ENCODE measurements around the gene KAT2B. TPM values are rescaled to one million over a fixed set of nuclear protein-coding genes. Genes with fewer than 3 reads are reported as not detected.
"Not testable (repeated sequence)": the region's sequence is repeated elsewhere in the genome, so short reads cannot be mapped to it uniquely, and the experiment has no call there.

KAT2B gene
- total RNA-seq, 1 donor from 2014 or later, result 3.6 TPM

GRCh38 chr3:20013396-20013795 lies 26.9 kb upstream of the KAT2B start:
- DNase-seq (ENCODE audit: low read depth), result no peak
- TF ChIP-seq CTCF (conservative IDR thresholded peaks at IDR 0.05; ENCODE audit: low read depth, low read length), result no peak
- H3K4me3 ChIP-seq (ENCODE audit: low read depth, low read length), result no peak overlapping the region

DNA sequence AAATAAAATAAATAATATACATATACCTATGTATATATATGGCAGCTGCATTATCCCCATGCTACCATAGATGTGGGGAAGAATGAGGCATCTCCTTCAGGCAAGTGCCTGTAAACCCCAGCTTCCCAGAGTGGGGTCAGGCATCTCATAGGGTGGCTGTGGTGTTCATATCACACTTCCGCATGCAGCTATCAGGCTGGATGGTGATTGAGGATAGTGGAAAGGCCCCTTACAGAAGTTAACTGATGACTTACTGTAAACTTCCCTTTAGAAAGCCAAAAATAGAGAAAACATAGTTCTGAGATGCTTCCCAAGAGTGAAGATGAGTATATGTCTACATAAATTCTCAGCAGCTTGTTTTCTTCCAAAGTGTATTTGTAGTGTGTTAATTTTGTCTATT lies 24.7 kb upstream of the KAT2B start:
- H3K4me3 ChIP-seq (ENCODE audit: low read depth, low read length), result no peak overlapping the region
- TF ChIP-seq CTCF (conservative IDR thresholded peaks at IDR 0.05; ENCODE audit: low read depth, low read length), result no peak
- no peak for DNase-seq (ENCODE audit: low read depth)

- not testable (repeated sequence) for H3K4me3 ChIP-seq (ENCODE audit: low read depth, low read length); DNase-seq (ENCODE audit: low read depth)
Measured at GRCh38 chr3:20016076-20016475, 24.2 kb upstream of the KAT2B start.

GRCh38 chr3:20022954-20023622 lies 17.2 kb upstream of the KAT2B start:
- no peak for TF ChIP-seq CTCF (conservative IDR thresholded peaks at IDR 0.05; ENCODE audit: low read depth, low read length)
- DNase-seq (ENCODE audit: low read depth), result no peak
- no peak overlapping the region for H3K4me3 ChIP-seq (ENCODE audit: low read depth, low read length)

GRCh38 chr3:20023623-20024405 lies 16.4 kb upstream of the KAT2B start:
- no peak for TF ChIP-seq CTCF (conservative IDR thresholded peaks at IDR 0.05; ENCODE audit: low read depth, low read length)
- no peak for DNase-seq (ENCODE audit: low read depth)
- no peak overlapping the region for H3K4me3 ChIP-seq (ENCODE audit: low read depth, low read length)

GRCh38 chr3:20027136-20027535 lies 13.1 kb upstream of the KAT2B start:
- H3K4me3 ChIP-seq (ENCODE audit: low read depth, low read length), result no peak overlapping the region
- DNase-seq (ENCODE audit: low read depth), result no peak
- no peak for TF ChIP-seq CTCF (conservative IDR thresholded peaks at IDR 0.05; ENCODE audit: low read depth, low read length)

- H3K4me3 ChIP-seq (ENCODE audit: low read depth, low read length), result no peak overlapping the region
- no peak for DNase-seq (ENCODE audit: low read depth)
- no peak for TF ChIP-seq CTCF (conservative IDR thresholded peaks at IDR 0.05; ENCODE audit: low read depth, low read length)
Measured at GRCh38 chr3:20028905-20029331, 11.3 kb upstream of the KAT2B start.

- not testable (repeated sequence) for DNase-seq (ENCODE audit: low read depth)
Measured at GRCh38 chr3:20031939-20032338, 8.3 kb upstream of the KAT2B start.

More at GRCh38 chr3:20031939-20032338, 8.3 kb upstream of the KAT2B start:
- not testable (repeated sequence) for H3K4me3 ChIP-seq (ENCODE audit: low read depth, low read length)
